ENCODE data around the gene SETDB1.

- TF ChIP-seq SPI1 (IDR thresholded peaks at IDR 0.05; ENCODE audit: low read depth, low read length) (no peak), POLR2A (IDR thresholded peaks at IDR 0.05; ENCODE audit: low read depth, low read length) (no peak), POLR2AphosphoS5 (IDR thresholded peaks at IDR 0.05; ENCODE audit: low read depth, low read length) (no peak), TAF1 (IDR thresholded peaks at IDR 0.05; ENCODE audit: low read depth, low read length) (no peak), POU2F2 (IDR thresholded peaks at IDR 0.05; ENCODE audit: low read depth, low read length) (no peak), PAX5 (IDR thresholded peaks at IDR 0.05; ENCODE audit: insufficient read depth, low read length, severe bottlenecking) (no peak)
Measured at GRCh38 chr1:151002611-151003010, 76.4 kb downstream of the SETDB1 start.

Data from GM12891 (cell line).